Stimulated activated CD8-positive, alpha-beta memory T cell treated with anti-CD3 and anti-CD28 coated beads, Interleukin-15, amount 100 ng/mL, for 4 hours (primary cell): ENCODE data around the gene OR2F2.

ENCODE experiments used
- DNase-seq, 2 donors: peaks; one replicate each; pipeline ENCODE4 v3.0.0-alpha.2; 2020; ENCODE audit warnings: low read depth in 2 of 2

OR2F2 gene

GRCh38 chr7:143914938-143915652 lies 19.9 kb upstream of the OR2F2 start:
- DNase-seq: no peak

- DNase-seq: no peak
Observed at GRCh38 chr7:143924851-143925250, 10.2 kb upstream of the OR2F2 start.

- no peak for DNase-seq
Observed at GRCh38 chr7:143929224-143929920, 5.7 kb upstream of the OR2F2 start.

- DNase-seq: no peak
Observed at GRCh38 chr7:143931739-143932138, 3.3 kb upstream of the OR2F2 start.

GRCh38 chr7:143936087-143937009 lies 1.3 kb downstream of the OR2F2 start:
- DNase-seq: no peak

- DNase-seq: no peak
Observed at GRCh38 chr7:143938379-143939243, 3.6 kb downstream of the OR2F2 start.

- no peak for DNase-seq
Observed at GRCh38 chr7:143945423-143945822, 10.4 kb downstream of the OR2F2 start.

- DNase-seq: no peak
Observed at GRCh38 chr7:143947111-143947510, 12.1 kb downstream of the OR2F2 start.

GRCh38 chr7:143948733-143949132 lies 13.7 kb downstream of the OR2F2 start:
- DNase-seq: no peak

- DNase-seq: no peak
Observed at GRCh38 chr7:143953421-143953820, 18.4 kb downstream of the OR2F2 start.

- DNase-seq: no peak
Observed at GRCh38 chr7:143954135-143954534, 19.1 kb downstream of the OR2F2 start.

GRCh38 chr7:143954544-143954943 lies 19.5 kb downstream of the OR2F2 start, which contains the start of gene OR2F1:
TSS of gene OR2F1 (plus strand) at chr7:143954844. CDS start at chr7:143959971, 5,127 bp downstream.
- DNase-seq: no peak

GRCh38 chr7:143958781-143959180 lies 23.7 kb downstream of the OR2F2 start:
- DNase-seq: no peak

- DNase-seq: no peak
Observed at GRCh38 chr7:143960813-143961610, 26.0 kb downstream of the OR2F2 start.

- no peak for DNase-seq
Observed at GRCh38 chr7:143965280-143965679, 30.2 kb downstream of the OR2F2 start.

GRCh38 chr7:143967398-143967797 lies 32.4 kb downstream of the OR2F2 start:
- DNase-seq: no peak

- no peak for DNase-seq
Observed at GRCh38 chr7:143973870-143974416, 38.9 kb downstream of the OR2F2 start.

- DNase-seq: no peak
Observed at GRCh38 chr7:143974459-143974858, 39.4 kb downstream of the OR2F2 start.

- no peak for DNase-seq
Observed at GRCh38 chr7:143975617-143976016, 40.6 kb downstream of the OR2F2 start.

GRCh38 chr7:143978585-143978984 lies 43.6 kb downstream of the OR2F2 start:
- DNase-seq: no peak
